Prostate gland (tissue), 2 donors: ENCODE measurements around the gene MBOAT7.

Experiments used
- CTCF ChIP-seq, 4 experiments: fragments of 200-600 bp in 2 of 4; fragments of 450-650 bp in 2 of 4; sonication (generic) in 2 of 4; IDR thresholded peaks; 1 replicate in 3 of 4; 2 replicates in 1 of 4; pipeline ENCODE4 v1.5.1; 2016 to 2019; ENCODE audit warnings: antibody characterized with exemption in 4 of 4, mild to moderate bottlenecking in 2 of 4, moderate library complexity in 2 of 4
- POLR2A ChIP-seq: fragments of 450-650 bp; IDR thresholded peaks from one replicate; pipeline ENCODE4 v1.6.1; 2016; ENCODE audit warnings: antibody characterized with exemption, mild to moderate bottlenecking

DNA sequence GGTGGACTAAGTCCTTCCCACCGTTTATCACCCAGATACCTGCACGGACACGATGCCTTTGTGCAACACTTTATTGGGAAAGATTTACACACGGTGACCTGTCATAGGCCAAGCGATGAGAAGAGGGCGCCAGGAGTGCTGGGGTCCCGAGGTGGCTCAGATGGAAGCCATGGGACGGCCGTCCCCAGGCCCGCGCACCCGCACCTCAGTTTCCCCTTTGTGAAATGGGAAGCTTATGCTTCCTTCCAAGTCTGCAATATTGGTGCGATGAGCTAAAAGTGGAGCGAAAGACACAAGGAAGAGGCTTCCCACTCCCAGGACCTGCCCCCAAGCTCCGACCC lies 16.1 kb downstream of the MBOAT7 start:
- TF ChIP-seq CTCF (IDR thresholded peaks at IDR 0.05) (no peak), POLR2A (no peak)
